GM12878 (cell line): ENCODE measurements around the gene SELENOP. TPM values are rescaled to one million over a fixed set of nuclear protein-coding genes. Genes with fewer than 3 reads are reported as not detected.

Source experiments
- ATAC-seq: fragments of 200-7000 bp; cut with Tn5 transposase; 3 replicates; pipeline ENCODE4 v1.9.1; 2020; ENCODE audit warnings: mild to moderate bottlenecking, moderate library complexity
- BruUV-seq: library from RNA; stranded (reverse); fragments of 400-500 nt; replicated peaks from 2 replicates; lab custom pipeline; 2021; lab: Mats Ljungman, UMichigan
- CTCF ChIA-PET: fragments of 300-600 bp; sonication (Branson Sonifier 250); formaldehyde crosslinking; extraction: SDS; loops from one replicate; lab custom pipeline; 2021; ENCODE audit warnings: inconsistent platforms; lab: Yijun Ruan, JAX
- POLR2A ChIA-PET: fragments of 350-600 bp; formaldehyde crosslinking; extraction: SDS; loops from one replicate; lab custom pipeline; 2021; ENCODE audit warnings: inconsistent platforms; lab: Charles Lee
- RAD21 ChIA-PET: fragments of 300-600 bp; sonication (Branson Sonifier 250); formaldehyde crosslinking; loops from one replicate; lab custom pipeline; 2023; ENCODE audit warnings: antibody characterized with exemption; ENCODE audit not compliant: unreplicated experiment; lab: Charles Lee
- SMC1A ChIA-PET: fragments of 300-600 bp; sonication (Branson Sonifier 250); formaldehyde crosslinking; loops from one replicate; lab custom pipeline; 2023; ENCODE audit not compliant: unreplicated experiment, uncharacterized antibody; lab: Charles Lee
- DNase-seq: peaks from one replicate; pipeline ENCODE4 v3.0.0-alpha.2; 2011; ENCODE audit warnings: low read depth, low spot score
- FAIRE-seq: peaks from 3 replicates; lab custom pipeline; 2011; peaks lifted over from hg19 to GRCh38; lab: Jason Lieb, UNC
- H2AFZ ChIP-seq: 2 replicates; pipeline ENCODE4 v1.6.0; 2011; ENCODE audit warnings: low read depth, low read length, control low read depth; ENCODE audit not compliant: control insufficient read depth
- H3K27ac ChIP-seq: 2 replicates; pipeline ENCODE4 v1.5.1; 2011; ENCODE audit warnings: control low read depth; ENCODE audit not compliant: control insufficient read depth, insufficient read depth
- H3K27me3 ChIP-seq, 2 experiments: replicated peaks in 1 of 2; 2 replicates each; pipeline versions ENCODE4 v1.6.0 to v1.6.1; 2011; ENCODE audit warnings: low read length in 1 of 2; ENCODE audit not compliant: control insufficient read depth in 2 of 2, insufficient read depth in 2 of 2
- H3K36me3 ChIP-seq, 2 experiments: 2 replicates each; pipeline ENCODE4 v1.5.1; 2011; ENCODE audit warnings: low read length in 1 of 2; ENCODE audit not compliant: control insufficient read depth in 2 of 2, insufficient read depth in 2 of 2
- H3K4me1 ChIP-seq: 2 replicates; pipeline ENCODE4 v1.6.1; 2011; ENCODE audit warnings: mild to moderate bottlenecking, low read length, moderate library complexity, mixed read lengths; ENCODE audit not compliant: control insufficient read depth, insufficient read depth
- H3K4me2 ChIP-seq: 2 replicates; pipeline ENCODE4 v1.6.0; 2011; ENCODE audit warnings: control low read depth; ENCODE audit not compliant: control insufficient read depth, insufficient read depth
- H3K4me3 ChIP-seq: fragments of 200-600 bp; sonication (generic); 2 replicates; pipeline ENCODE4 v1.5.1; 2016
- H3K79me2 ChIP-seq: 2 replicates; pipeline ENCODE4 v1.6.0; 2011; ENCODE audit warnings: low read length; ENCODE audit not compliant: control insufficient read depth, insufficient read depth
- H3K9ac ChIP-seq: 2 replicates; pipeline ENCODE4 v1.8.0; 2011; ENCODE audit warnings: low read length, control low read depth, mixed read lengths; ENCODE audit not compliant: control insufficient read depth, insufficient read depth
- H3K9me3 ChIP-seq: replicated peaks from 3 replicates; pipeline ENCODE4 v1.5.1; 2011; ENCODE audit warnings: mild to moderate bottlenecking, low read length; ENCODE audit not compliant: control insufficient read depth, insufficient read depth
- H4K20me1 ChIP-seq: 2 replicates; pipeline ENCODE4 v1.6.0; 2011; ENCODE audit not compliant: control insufficient read depth, insufficient read depth
- KLF5 ChIP-seq: fragments of 450-650 bp; IDR thresholded peaks from 2 replicates; pipeline ENCODE4 v1.6.1; 2014; ENCODE audit warnings: mild to moderate bottlenecking; ENCODE audit not compliant: partially characterized antibody
- MTA2 ChIP-seq: fragments of 450-650 bp; IDR thresholded peaks from 2 replicates; pipeline ENCODE4 v1.6.1; 2016; ENCODE audit warnings: low read depth, mild to moderate bottlenecking, moderate library complexity
- NFIC ChIP-seq: IDR thresholded peaks from 2 replicates; pipeline ENCODE4 v1.6.1; 2012; ENCODE audit warnings: low read depth, mild to moderate bottlenecking, inconsistent platforms, low read length, moderate library complexity
- SMAD5 ChIP-seq: IDR thresholded peaks from 2 replicates; pipeline ENCODE4 v1.6.1; 2016; ENCODE audit warnings: antibody characterized with exemption, low read depth
- WGBS: methylation state at CpG from one replicate; pipeline ENCODE4 v1.1.6; 2016; ENCODE audit warnings: low lambda C conversion rate; ENCODE audit not compliant: insufficient replicate concordance, insufficient coverage; ENCODE audit errors: missing lambda C conversion rate; 5-methylcytosine and 5-hydroxymethylcytosine counted together
- in situ Hi-C: fragments of 300-500 bp; cut with MboI; formaldehyde crosslinking; loops from 9 replicates; pipeline ENCODE4 v1.14.3; 2018; ENCODE audit warnings: mixed read lengths
- intact Hi-C: fragments of 100-400 bp; cut with micrococcal nuclease; formaldehyde crosslinking; loops from one replicate; pipeline ENCODE4 v1.14.2; 2022; ENCODE audit not compliant: unreplicated experiment
- polyA plus RNA-seq, 11 experiments: library from polyadenylated mRNA; depleted of rRNA in 4 of 11; unstranded in 6 of 11; stranded (reverse) in 5 of 11; fragments of >200 nt; fragmentation: Nextera tagmentation in 4 of 11; fragmentation: Illumina TruSeq in 1 of 11; extraction: Ambion mirVana in 4 of 11; extraction: Trizol in 1 of 11; gene quantifications; 1 replicate in 1 of 11; 2 replicates in 10 of 11; pipeline versions ENCODE4 v1.2.1 to v1.2.3, GENCODE V29; 2011 to 2016; ENCODE audit warnings: inconsistent platforms in 2 of 11, missing spikeins in 2 of 11, low read depth in 1 of 11
- total RNA-seq, 4 experiments: library from RNA; depleted of rRNA in 3 of 4; stranded (reverse); fragments of >200 nt in 3 of 4; fragmentation: Illumina TruSeq in 1 of 4; extraction: Trizol in 1 of 4; gene quantifications; 2 replicates each; pipeline versions ENCODE4 v1.2.1 to v1.2.3, GENCODE V29; 2013 to 2021
- TF ChIP-seq, protein P1 (sequence below): fragments of 450-650 bp; IDR thresholded peaks from 2 replicates; pipeline ENCODE4 v1.6.1; 2018; ENCODE audit warnings: borderline replicate concordance, mild to moderate bottlenecking; ENCODE audit not compliant: partially characterized antibody
- TF ChIP-seq, protein P2 (sequence below): IDR thresholded peaks from 2 replicates; pipeline ENCODE4 v1.6.1; 2012; ENCODE audit warnings: low read depth, low read length, improper control_type of control experiment

The SELENOP gene
- total and polyA plus RNA-seq, 10 of the 15 experiments (the other 5 are each of a cell fraction or from before 2014, with no cell fraction given), result 0.08 to 5.1 (median 0.88) TPM; not detected in 3

- ChIA-PET SMC1A (interaction anchor here (0.7 to 4.5 kb wide), 12 partner anchors 9 to 254 kb away, joined by 3 to 34 read pairs (median 6); no protein-coding TSS in a partner anchor), POLR2A (interaction anchor here (0.6 to 2.6 kb wide), 5 partner anchors 9 to 886 kb away, joined by 3 to 9 read pairs (median 3); partner anchors contain the start of gene FBXO4), RAD21 (interaction anchor here (1.1 to 2.0 kb wide), 9 partner anchors 9 to 79 kb away, joined by 3 to 8 read pairs (median 5); no protein-coding TSS in a partner anchor), CTCF (interaction anchor here (0.9 to 1.5 kb wide), 8 partner anchors 9 to 205 kb away, joined by 3 to 5 read pairs (median 4); no protein-coding TSS in a partner anchor)
- intact Hi-C loops, result no loop called here
- no peaks in the 10 kb centered on the region for H3K27me3 ChIP-seq
- in situ Hi-C loops, result no loop called here
- H4K20me1 ChIP-seq, result no peaks in the 10 kb centered on the region
- H3K36me3 ChIP-seq, result no peaks in the 10 kb centered on the region
- no peak for DNase-seq
- BruUV-seq, result no TSS peak
- no peak overlapping the region for H2AFZ ChIP-seq
- H3K4me2 ChIP-seq, result no peak overlapping the region
- H3K9ac ChIP-seq, result no peak overlapping the region
- no peak for FAIRE-seq
- H3K79me2 ChIP-seq, result no peaks in the 10 kb centered on the region
- no peak overlapping the region for H3K4me3 ChIP-seq
- TF ChIP-seq NFIC, result no peak
- H3K27ac ChIP-seq, result no peak overlapping the region
- ATAC-seq, result no peak
- 81% methylated on average over 3 of the region's 3 CpGs for WGBS
- no peaks in the 10 kb centered on the region for H3K9me3 ChIP-seq
- no peaks in the 10 kb centered on the region for H3K4me1 ChIP-seq
Measured at GRCh38 chr5:42810834-42811590, 680 bp downstream of the SELENOP start.

DNA sequence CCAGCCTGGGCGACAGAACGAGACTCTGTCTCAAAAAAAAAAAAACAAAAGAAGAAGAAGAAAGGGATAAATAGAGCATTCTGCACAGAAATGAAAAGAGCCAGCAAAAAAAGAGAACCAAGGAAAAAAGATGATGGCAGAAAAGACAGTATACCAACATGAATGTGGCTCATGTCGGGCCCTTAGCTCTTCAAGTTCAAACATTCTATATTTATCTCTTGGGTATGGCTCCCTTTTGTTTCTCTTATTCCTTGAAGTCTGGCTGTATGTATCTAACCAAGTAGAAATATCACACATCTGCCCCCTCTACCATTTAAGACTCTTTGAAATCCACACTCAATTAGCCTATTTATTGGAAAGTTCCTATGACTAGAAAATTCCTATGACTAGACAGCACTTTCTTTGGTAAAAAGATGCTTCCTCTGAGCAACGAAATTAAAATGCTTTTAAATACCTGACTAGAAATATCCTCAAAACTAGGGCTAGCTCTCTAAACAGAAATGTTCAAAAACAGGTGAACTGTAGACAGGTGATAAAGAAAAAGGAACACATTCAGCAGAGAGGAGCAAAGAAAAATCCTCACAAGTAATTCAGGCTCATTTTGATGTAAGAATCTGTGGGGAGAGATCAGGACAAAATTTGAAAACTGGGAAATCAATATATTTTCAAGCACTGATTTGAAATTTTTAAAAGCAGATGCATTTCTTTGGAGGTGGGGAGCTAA is 2.6 kb downstream of the SELENOP start:
- 65% methylated on average over 3 of the region's 4 CpGs for WGBS
- in situ Hi-C loops, result no loop called here
- H3K27me3 ChIP-seq, result no peaks in the 10 kb centered on the region
- H3K4me1 ChIP-seq, result no peaks in the 10 kb centered on the region
- H2AFZ ChIP-seq, result no peak overlapping the region
- H4K20me1 ChIP-seq, result no peaks in the 10 kb centered on the region
- no peak overlapping the region for H3K4me3 ChIP-seq
- no peaks in the 10 kb centered on the region for H3K9me3 ChIP-seq
- intact Hi-C loops, result no loop called here
- ChIA-PET CTCF (interaction anchor here (0.6 to 1.4 kb wide), 4 partner anchors 14 to 369 kb away, joined by 3 to 5 read pairs (median 4); no protein-coding TSS in a partner anchor), RAD21 (interaction anchor here (0.7 to 2.0 kb wide), 12 partner anchors 8 to 945 kb away, joined by 3 to 8 read pairs (median 4); no protein-coding TSS in a partner anchor), SMC1A (interaction anchor here (0.7 to 4.5 kb wide), 11 partner anchors 8 to 532 kb away, joined by 3 to 34 read pairs (median 4); no protein-coding TSS in a partner anchor), POLR2A (interaction anchor here (0.6 to 2.6 kb wide), 4 partner anchors 8 to 708 kb away, joined by 3 to 9 read pairs (median 4); no protein-coding TSS in a partner anchor)
- BruUV-seq, result no TSS peak
- H3K9ac ChIP-seq, result no peak overlapping the region
- H3K4me2 ChIP-seq, result no peak overlapping the region
- no peaks in the 10 kb centered on the region for H3K36me3 ChIP-seq
- H3K27ac ChIP-seq, result no peak overlapping the region
- FAIRE-seq (no peak), DNase-seq (no peak), ATAC-seq (no peak)
- no peaks in the 10 kb centered on the region for H3K79me2 ChIP-seq
- TF ChIP-seq, protein P1, sequence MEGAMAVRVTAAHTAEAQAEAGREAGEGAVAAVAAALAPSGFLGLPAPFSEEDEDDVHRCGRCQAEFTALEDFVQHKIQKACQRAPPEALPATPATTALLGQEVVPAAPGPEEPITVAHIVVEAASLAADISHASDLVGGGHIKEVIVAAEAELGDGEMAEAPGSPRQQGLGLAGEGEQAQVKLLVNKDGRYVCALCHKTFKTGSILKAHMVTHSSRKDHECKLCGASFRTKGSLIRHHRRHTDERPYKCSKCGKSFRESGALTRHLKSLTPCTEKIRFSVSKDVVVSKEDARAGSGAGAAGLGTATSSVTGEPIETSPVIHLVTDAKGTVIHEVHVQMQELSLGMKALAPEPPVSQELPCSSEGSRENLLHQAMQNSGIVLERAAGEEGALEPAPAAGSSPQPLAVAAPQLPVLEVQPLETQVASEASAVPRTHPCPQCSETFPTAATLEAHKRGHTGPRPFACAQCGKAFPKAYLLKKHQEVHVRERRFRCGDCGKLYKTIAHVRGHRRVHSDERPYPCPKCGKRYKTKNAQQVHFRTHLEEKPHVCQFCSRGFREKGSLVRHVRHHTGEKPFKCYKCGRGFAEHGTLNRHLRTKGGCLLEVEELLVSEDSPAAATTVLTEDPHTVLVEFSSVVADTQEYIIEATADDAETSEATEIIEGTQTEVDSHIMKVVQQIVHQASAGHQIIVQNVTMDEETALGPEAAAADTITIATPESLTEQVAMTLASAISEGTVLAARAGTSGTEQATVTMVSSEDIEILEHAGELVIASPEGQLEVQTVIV, result no peak
- TF ChIP-seq, protein P2, sequence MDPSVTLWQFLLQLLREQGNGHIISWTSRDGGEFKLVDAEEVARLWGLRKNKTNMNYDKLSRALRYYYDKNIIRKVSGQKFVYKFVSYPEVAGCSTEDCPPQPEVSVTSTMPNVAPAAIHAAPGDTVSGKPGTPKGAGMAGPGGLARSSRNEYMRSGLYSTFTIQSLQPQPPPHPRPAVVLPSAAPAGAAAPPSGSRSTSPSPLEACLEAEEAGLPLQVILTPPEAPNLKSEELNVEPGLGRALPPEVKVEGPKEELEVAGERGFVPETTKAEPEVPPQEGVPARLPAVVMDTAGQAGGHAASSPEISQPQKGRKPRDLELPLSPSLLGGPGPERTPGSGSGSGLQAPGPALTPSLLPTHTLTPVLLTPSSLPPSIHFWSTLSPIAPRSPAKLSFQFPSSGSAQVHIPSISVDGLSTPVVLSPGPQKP, result no peak
- TF ChIP-seq KLF5 (no peak), MTA2 (no peak), SMAD5 (no peak)
